Testis (tissue), 2 donors: Measurements from ENCODE around the gene PRODH.
"Not testable (repeated sequence)": the region's sequence is repeated elsewhere in the genome, so short reads cannot be mapped to it uniquely, and the experiment has no call there.

ENCODE experiments used
- POLR2A ChIP-seq: fragments of 450-650 bp; IDR thresholded peaks from one replicate; pipeline ENCODE4 v1.6.1; 2017; ENCODE audit warnings: antibody characterized with exemption, mild to moderate bottlenecking, moderate library complexity
- TF ChIP-seq, protein P1 (sequence below), 3 experiments: fragments of 450-650 bp in 2 of 3; fragments of 200-600 bp in 1 of 3; sonication (generic) in 1 of 3; IDR thresholded peaks; one replicate each; pipeline ENCODE4 v1.5.1; 2016 to 2019; ENCODE audit warnings: antibody characterized with exemption in 3 of 3, mild to moderate bottlenecking in 2 of 3, moderate library complexity in 1 of 3

GRCh38 chr22:18972591-18972990 lies 36.5 kb upstream of the PRODH start:
- TF ChIP-seq, protein P1, sequence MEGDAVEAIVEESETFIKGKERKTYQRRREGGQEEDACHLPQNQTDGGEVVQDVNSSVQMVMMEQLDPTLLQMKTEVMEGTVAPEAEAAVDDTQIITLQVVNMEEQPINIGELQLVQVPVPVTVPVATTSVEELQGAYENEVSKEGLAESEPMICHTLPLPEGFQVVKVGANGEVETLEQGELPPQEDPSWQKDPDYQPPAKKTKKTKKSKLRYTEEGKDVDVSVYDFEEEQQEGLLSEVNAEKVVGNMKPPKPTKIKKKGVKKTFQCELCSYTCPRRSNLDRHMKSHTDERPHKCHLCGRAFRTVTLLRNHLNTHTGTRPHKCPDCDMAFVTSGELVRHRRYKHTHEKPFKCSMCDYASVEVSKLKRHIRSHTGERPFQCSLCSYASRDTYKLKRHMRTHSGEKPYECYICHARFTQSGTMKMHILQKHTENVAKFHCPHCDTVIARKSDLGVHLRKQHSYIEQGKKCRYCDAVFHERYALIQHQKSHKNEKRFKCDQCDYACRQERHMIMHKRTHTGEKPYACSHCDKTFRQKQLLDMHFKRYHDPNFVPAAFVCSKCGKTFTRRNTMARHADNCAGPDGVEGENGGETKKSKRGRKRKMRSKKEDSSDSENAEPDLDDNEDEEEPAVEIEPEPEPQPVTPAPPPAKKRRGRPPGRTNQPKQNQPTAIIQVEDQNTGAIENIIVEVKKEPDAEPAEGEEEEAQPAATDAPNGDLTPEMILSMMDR (IDR thresholded peaks at IDR 0.05): not testable (repeated sequence)
- not testable (repeated sequence) for TF ChIP-seq POLR2A
